Measurements from ENCODE around the gene SLC35E2B.
"Not testable (repeated sequence)": the region's sequence is repeated elsewhere in the genome, so short reads cannot be mapped to it uniquely, and the experiment has no call there.

SLC35E2B gene

GRCh38 chr1:1672181-1672965 is 20.2 kb downstream of the SLC35E2B start:
- Histone ChIP-seq H3K27ac (no peak overlapping the region), H3K4me1 (peaks cover 0 to 38% (median 19%) of the 10 kb centered on the region in 10 experiments; a peak in 18 of 20 replicates), H3K4me3 (no peak overlapping the region), H3K9me3 (replicated peaks in 1 of 11) (no peaks in the 10 kb centered on the region), H4K20me1 (peaks cover 0 to 17% (median 3%) of the 10 kb centered on the region in 11 experiments; a peak in 11 of 22 replicates), H3K9ac (no peak overlapping the region), H3K27me3 (no peaks in the 10 kb centered on the region), H3K36me3 (peaks cover 37 to 60% (median 51%) of the 10 kb centered on the region in 11 experiments), H3K4me2 (no peak overlapping the region)
- TF ChIP-seq Cebpa-rat (IDR thresholded peaks at IDR 0.05): no peak

DNA sequence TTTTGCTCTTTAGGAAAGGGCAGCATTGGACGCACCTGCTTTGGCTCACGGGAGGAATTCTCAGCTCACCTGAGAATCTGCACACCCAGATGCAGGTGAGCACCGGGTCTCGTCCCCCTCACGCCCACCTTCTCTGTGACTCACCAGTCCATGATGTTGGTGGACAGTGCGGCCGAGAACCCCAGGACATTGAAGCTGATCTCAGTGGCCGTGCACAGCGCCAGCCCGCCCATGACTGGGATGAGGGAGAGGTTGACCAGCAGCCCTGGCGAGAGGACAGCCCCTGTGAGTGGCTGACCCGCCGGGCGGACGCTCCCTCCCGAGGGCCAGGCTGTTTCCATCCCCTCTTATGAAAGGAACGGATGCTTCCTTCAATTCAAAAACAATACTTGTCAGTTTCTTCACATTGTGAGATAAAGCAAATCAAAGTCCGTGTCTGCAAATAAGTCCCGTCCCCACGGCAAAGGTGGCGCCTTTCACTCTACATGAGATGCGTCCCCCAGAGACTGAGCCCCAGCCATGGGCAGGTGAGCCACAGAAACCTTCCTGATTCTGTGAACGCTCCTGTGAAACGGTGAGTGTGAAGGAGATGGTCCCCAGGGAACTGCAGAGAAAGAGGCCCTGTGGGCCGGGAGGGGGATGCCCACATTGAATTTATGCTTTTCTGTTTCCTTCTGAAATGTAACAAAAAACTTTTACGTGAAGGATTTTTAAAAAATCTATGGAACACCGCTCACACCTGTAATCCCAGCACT is 21.1 kb downstream of the SLC35E2B start:
- H3K4me3 ChIP-seq: no peak overlapping the region
- no peaks in the 10 kb centered on the region for H3K9me3 ChIP-seq (replicated peaks in 1 of 11)
- no peak for TF ChIP-seq Cebpa-rat (IDR thresholded peaks at IDR 0.05)
- H3K36me3 ChIP-seq: peaks cover 41 to 66% (median 53%) of the 10 kb centered on the region in 11 experiments
- peaks cover 0 to 37% (median 15%) of the 10 kb centered on the region in 10 experiments; a peak in 15 of 20 replicates for H3K4me1 ChIP-seq
- H3K4me2 ChIP-seq: no peak overlapping the region
- H4K20me1 ChIP-seq: peaks cover 0 to 15% (median 0%) of the 10 kb centered on the region in 11 experiments; a peak in 6 of 22 replicates
- no peaks in the 10 kb centered on the region for H3K27me3 ChIP-seq
- no peak overlapping the region for H3K27ac ChIP-seq
- no peak overlapping the region; a peak in 1 of 22 replicates for H3K9ac ChIP-seq

DNA sequence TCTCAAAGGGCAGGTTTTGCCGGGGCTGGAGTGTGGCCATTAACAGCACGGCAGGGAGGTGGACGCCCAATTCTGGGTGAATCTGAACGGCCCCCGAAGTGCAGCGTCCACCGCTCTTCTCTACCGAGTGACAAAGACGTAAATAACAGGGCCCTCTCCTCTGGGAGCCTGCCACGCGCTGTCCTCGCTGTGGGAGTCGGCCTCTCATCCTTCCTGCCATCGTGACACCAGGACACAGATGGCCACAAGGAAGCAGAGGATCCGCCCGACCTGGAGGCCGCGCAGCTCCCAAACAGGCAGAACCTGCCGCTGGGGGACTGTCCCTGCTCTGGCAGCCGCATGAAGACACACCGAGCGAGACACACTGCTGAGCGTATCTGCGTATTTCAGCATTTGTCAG is 21.7 kb downstream of the SLC35E2B start:
- H3K9ac ChIP-seq: peak overlapping the region in 1 of 11 experiments; percentile 16; a peak in 2 of 22 replicates
- H3K9me3 ChIP-seq (replicated peaks in 1 of 11): no peaks in the 10 kb centered on the region
- peaks cover 48 to 73% (median 60%) of the 10 kb centered on the region in 11 experiments for H3K36me3 ChIP-seq
- H3K4me1 ChIP-seq: peaks cover 0 to 37% (median 15%) of the 10 kb centered on the region in 10 experiments; a peak in 15 of 20 replicates
- no peak overlapping the region for H3K4me2 ChIP-seq
- peaks cover 0 to 15% (median 0%) of the 10 kb centered on the region in 11 experiments; a peak in 6 of 22 replicates for H4K20me1 ChIP-seq
- TF ChIP-seq Cebpa-rat (IDR thresholded peaks at IDR 0.05): no peak
- no peaks in the 10 kb centered on the region for H3K27me3 ChIP-seq
- peak overlapping the region in 1 of 11 experiments; percentile 53; a peak in 1 of 22 replicates for H3K27ac ChIP-seq
- no peak overlapping the region for H3K4me3 ChIP-seq

GRCh38 chr1:1669468-1670440 is 22.8 kb downstream of the SLC35E2B start:
- peaks cover 0 to 34% (median 12%) of the 10 kb centered on the region in 10 experiments; a peak in 15 of 20 replicates for H3K4me1 ChIP-seq
- peaks cover 0 to 20% (median 0%) of the 10 kb centered on the region in 11 experiments; a peak in 6 of 22 replicates for H4K20me1 ChIP-seq
- H3K4me3 ChIP-seq: no peak overlapping the region
- H3K36me3 ChIP-seq: peaks cover 59 to 84% (median 71%) of the 10 kb centered on the region in 11 experiments
- H3K4me2 ChIP-seq: peak overlapping the region in 2 of 11 experiments; percentile 2 to 4; a peak in 2 of 22 replicates
- TF ChIP-seq Cebpa-rat (IDR thresholded peaks at IDR 0.05): no peak
- H3K9me3 ChIP-seq (replicated peaks in 1 of 11): no peaks in the 10 kb centered on the region
- H3K27ac ChIP-seq: peak overlapping the region in 2 of 11 experiments; percentile 53 to 57; a peak in 6 of 22 replicates
- H3K9ac ChIP-seq: peak overlapping the region in 4 of 11 experiments; percentile 1 to 31 (median 24); a peak in 4 of 22 replicates
- no peaks in the 10 kb centered on the region for H3K27me3 ChIP-seq

DNA sequence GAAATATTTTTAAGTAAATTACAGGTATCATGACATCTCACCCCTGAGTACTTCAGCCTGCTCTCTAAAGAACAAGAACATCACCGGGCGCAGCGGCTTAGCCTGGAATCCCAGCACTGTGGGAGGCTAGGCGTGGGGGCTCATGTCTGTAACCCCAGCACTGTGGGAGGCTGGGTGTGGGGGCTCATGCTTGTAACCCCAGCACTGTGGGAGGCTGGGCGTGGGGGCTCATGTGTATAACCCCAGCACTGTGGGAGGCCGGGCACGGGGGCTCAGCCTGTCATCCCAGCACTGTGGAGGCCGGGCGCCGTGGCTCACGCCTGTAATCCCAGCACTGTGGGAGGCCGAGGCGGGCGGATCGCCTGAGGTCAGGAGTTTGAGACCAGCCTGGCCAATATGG is 26.1 kb downstream of the SLC35E2B start:
- H3K36me3 ChIP-seq: peaks cover 47 to 65% (median 55%) of the 10 kb centered on the region in 11 experiments
- TF ChIP-seq Cebpa-rat (IDR thresholded peaks at IDR 0.05): no peak
- H3K27me3 ChIP-seq: no peaks in the 10 kb centered on the region

GRCh38 chr1:1665815-1666251 is 26.8 kb downstream of the SLC35E2B start:
- Histone ChIP-seq H3K9me3 (replicated peaks in 1 of 11) (no peaks in the 10 kb centered on the region), H3K4me2 (no peak overlapping the region), H3K4me3 (no peak overlapping the region), H3K27ac (no peak overlapping the region), H3K4me1 (peaks cover 0 to 19% (median 0%) of the 10 kb centered on the region in 10 experiments; a peak in 3 of 20 replicates), H3K36me3 (peaks cover 40 to 58% (median 48%) of the 10 kb centered on the region in 11 experiments), H3K27me3 (no peaks in the 10 kb centered on the region), H3K9ac (no peak overlapping the region), H4K20me1 (peaks cover 0 to 20% (median 0%) of the 10 kb centered on the region in 11 experiments; a peak in 2 of 22 replicates)
- TF ChIP-seq Cebpa-rat (IDR thresholded peaks at IDR 0.05): no peak

More for the DNA sequence above, 26.1 kb downstream of the SLC35E2B start:
- Histone ChIP-seq H3K9ac (no peak overlapping the region), H3K9me3 (replicated peaks in 1 of 11) (no peaks in the 10 kb centered on the region), H3K27ac (no peak overlapping the region), H3K4me3 (no peak overlapping the region), H4K20me1 (peaks cover 0 to 20% (median 0%) of the 10 kb centered on the region in 11 experiments; a peak in 3 of 22 replicates), H3K4me2 (no peak overlapping the region), H3K4me1 (peaks cover 0 to 19% (median 0%) of the 10 kb centered on the region in 10 experiments; a peak in 3 of 20 replicates)

GRCh38 chr1:1664941-1665814 is 27.4 kb downstream of the SLC35E2B start:
- Histone ChIP-seq H3K27me3 (no peaks in the 10 kb centered on the region), H3K36me3 (peaks cover 36 to 52% (median 44%) of the 10 kb centered on the region in 11 experiments), H3K27ac (no peak overlapping the region), H4K20me1 (peaks cover 0 to 20% (median 0%) of the 10 kb centered on the region in 11 experiments; a peak in 2 of 22 replicates), H3K4me1 (peaks cover 0 to 13% (median 0%) of the 10 kb centered on the region in 10 experiments; a peak in 4 of 20 replicates), H3K9ac (peak overlapping the region in 1 of 11 experiments; percentile 13; a peak in 2 of 22 replicates), H3K4me3 (no peak overlapping the region), H3K9me3 (replicated peaks in 1 of 11) (no peaks in the 10 kb centered on the region), H3K4me2 (no peak overlapping the region)
- no peak for TF ChIP-seq Cebpa-rat (IDR thresholded peaks at IDR 0.05)

GRCh38 chr1:1664318-1664717 is 28.3 kb downstream of the SLC35E2B start:
- peaks cover 0 to 14% (median 0%) of the 10 kb centered on the region in 11 experiments; a peak in 2 of 22 replicates for H4K20me1 ChIP-seq
- not testable (repeated sequence) for H3K4me3 ChIP-seq; H3K27ac ChIP-seq; H3K4me2 ChIP-seq; H3K9ac ChIP-seq; H3K27me3 ChIP-seq; H3K9me3 ChIP-seq (replicated peaks in 1 of 11)
- peaks cover 27 to 43% (median 36%) of the 10 kb centered on the region in 11 experiments for H3K36me3 ChIP-seq
- H3K4me1 ChIP-seq: peaks cover 0 to 10% (median 0%) of the 10 kb centered on the region in 10 experiments; a peak in 4 of 20 replicates

DNA sequence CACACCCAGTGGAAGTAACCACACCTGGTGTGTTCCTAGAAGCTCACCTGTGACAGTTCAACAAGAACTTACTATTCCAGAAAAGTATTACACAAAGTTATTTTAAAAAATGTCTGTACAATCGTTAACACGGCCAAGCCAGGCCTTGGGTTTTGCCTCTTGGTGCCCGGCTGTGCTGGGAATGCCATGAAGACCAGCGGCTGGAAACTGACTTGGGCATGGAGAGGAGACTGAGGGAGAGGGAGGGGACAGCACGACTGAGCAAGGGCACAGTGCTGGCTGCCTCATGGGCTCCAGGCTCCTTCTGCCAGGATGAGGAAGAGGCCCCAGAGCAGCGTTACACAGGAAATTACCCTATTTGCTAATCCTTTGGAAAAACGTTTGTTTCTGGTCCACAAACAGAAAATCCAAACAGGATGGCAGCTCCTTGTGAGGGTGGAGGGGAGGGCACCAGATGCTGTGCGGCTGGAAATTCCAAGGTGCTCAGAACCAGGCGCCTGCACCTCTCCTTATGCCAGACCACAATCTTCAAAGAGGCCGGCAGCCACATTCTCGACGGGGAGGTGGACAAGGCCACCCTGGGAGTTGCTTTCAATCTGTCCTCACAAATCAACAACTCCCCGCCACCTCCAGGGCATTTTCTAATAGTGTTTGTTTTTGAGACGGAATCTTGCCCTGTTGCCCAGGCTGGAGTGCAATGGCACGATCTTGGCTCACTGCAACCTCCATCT is 29.6 kb downstream of the SLC35E2B start:
- Histone ChIP-seq H3K36me3 (peaks cover 19 to 31% (median 25%) of the 10 kb centered on the region in 11 experiments), H4K20me1 (peaks cover 0 to 13% (median 0%) of the 10 kb centered on the region in 11 experiments; a peak in 2 of 22 replicates), H3K27ac (peak overlapping the region in 3 of 11 experiments; percentile 37 to 55 (median 40); a peak in 3 of 22 replicates)
- not testable (repeated sequence) for H3K9me3 ChIP-seq (replicated peaks in 1 of 11); H3K9ac ChIP-seq; H3K4me3 ChIP-seq; H3K4me2 ChIP-seq; H3K27me3 ChIP-seq; H3K4me1 ChIP-seq

DNA sequence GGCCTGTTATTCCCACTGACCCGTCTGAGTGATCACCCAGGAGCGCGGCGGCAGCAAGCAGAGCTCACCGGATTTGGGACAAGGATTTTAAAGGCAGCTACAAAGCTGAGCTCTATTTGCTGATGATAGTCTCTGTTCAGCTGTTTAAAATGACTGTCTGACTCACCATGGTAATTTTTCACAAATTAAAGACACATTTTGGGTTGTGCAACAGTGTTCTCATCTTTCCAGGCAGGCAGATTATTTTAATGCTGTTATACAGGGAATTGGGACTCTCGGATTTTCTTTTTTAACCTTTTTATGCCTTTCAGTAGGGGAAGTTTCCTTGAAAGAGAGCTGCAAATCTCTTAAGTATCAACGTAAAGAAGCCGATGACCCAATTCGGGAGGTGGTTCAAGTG is 30.2 kb downstream of the SLC35E2B start:
- not testable (repeated sequence) for H3K4me2 ChIP-seq; H3K4me3 ChIP-seq; H3K4me1 ChIP-seq; H3K27me3 ChIP-seq; H3K27ac ChIP-seq; H3K9ac ChIP-seq; H3K9me3 ChIP-seq (replicated peaks in 1 of 11)
- peaks cover 19 to 26% (median 22%) of the 10 kb centered on the region in 11 experiments for H3K36me3 ChIP-seq
- peaks cover 0 to 13% (median 0%) of the 10 kb centered on the region in 11 experiments; a peak in 2 of 22 replicates for H4K20me1 ChIP-seq
